Right lobe of liver (tissue), 4 donors: Measurements from ENCODE around the gene FKBP1A.

ENCODE experiments used
- POLR2A ChIP-seq: fragments of 450-650 bp; IDR thresholded peaks from one replicate; pipeline ENCODE4 v1.6.1; 2017; ENCODE audit warnings: antibody characterized with exemption, mild to moderate bottlenecking
- TF ChIP-seq, protein P1 (sequence below), 4 donors: fragments of 200-600 bp in 3 of 4; fragments of 450-650 bp in 1 of 4; IDR thresholded peaks; one replicate each; pipeline versions ENCODE4 v1.5.1 to v1.8.0; 2016 to 2022; ENCODE audit warnings: antibody characterized with exemption in 4 of 4, mild to moderate bottlenecking in 2 of 4
- donor health status: DM: no; HTN: no; CAD: no.
- donor health status: DM: no; HTN: no; CAD: no.
- donor health status: DM: no; HTN: yes; CAD: no.

DNA sequence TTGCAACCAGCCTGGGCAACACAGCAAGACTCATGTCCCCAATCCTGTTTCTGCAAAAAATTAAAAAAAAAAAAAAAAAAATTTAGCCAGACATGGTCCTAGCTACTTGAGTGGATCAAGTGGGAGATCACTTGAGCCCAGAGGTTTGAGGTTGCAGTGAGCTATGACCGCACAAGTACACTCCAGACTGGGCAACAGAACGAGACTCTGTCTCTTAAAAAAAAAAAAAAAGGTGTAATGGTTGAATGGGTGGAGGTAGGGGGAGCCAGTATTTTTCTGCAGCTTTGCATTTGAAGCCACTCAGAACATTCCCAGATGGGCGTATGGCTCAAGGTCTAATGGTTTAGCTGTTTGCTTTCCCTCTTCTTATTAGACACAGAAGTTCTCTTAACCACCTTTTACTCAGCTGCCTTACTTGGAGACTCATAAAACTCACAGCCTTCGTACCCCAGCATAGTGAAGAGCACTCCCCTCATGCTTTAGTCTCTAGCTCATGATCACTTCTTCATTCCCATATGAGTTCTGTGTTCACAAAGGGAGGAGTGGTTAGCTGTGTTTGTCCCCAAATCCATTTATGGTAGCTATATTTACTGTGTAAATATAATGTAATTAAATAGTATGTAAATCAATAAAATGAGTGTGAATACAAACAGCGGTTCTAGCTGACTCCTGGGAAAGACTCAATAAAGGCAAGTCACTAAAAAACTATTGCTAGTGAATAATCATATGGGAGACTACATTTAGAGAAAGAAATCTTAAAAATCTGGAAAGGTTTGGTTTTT lies 9.0 kb downstream of the FKBP1A start:
- TF ChIP-seq, protein P1, sequence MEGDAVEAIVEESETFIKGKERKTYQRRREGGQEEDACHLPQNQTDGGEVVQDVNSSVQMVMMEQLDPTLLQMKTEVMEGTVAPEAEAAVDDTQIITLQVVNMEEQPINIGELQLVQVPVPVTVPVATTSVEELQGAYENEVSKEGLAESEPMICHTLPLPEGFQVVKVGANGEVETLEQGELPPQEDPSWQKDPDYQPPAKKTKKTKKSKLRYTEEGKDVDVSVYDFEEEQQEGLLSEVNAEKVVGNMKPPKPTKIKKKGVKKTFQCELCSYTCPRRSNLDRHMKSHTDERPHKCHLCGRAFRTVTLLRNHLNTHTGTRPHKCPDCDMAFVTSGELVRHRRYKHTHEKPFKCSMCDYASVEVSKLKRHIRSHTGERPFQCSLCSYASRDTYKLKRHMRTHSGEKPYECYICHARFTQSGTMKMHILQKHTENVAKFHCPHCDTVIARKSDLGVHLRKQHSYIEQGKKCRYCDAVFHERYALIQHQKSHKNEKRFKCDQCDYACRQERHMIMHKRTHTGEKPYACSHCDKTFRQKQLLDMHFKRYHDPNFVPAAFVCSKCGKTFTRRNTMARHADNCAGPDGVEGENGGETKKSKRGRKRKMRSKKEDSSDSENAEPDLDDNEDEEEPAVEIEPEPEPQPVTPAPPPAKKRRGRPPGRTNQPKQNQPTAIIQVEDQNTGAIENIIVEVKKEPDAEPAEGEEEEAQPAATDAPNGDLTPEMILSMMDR (IDR thresholded peaks at IDR 0.05) = no peak
- no peak for TF ChIP-seq POLR2A
